22Rv1 (cell line): Measurements from ENCODE around the gene NOD1.

Experiments used
- H3K27ac ChIP-seq: fragments of 450-650 bp; 2 replicates; pipeline ENCODE4 v1.5.1; 2017
- CTCF ChIP-seq: fragments of 450-650 bp; IDR thresholded peaks from 2 replicates; pipeline ENCODE4 v1.5.1; 2017; ENCODE audit warnings: mild to moderate bottlenecking
- ZFX ChIP-seq: fragments of 450-650 bp; IDR thresholded peaks from 2 replicates; pipeline ENCODE4 v1.6.1; 2017; ENCODE audit warnings: antibody characterized with exemption, borderline replicate concordance

The NOD1 gene

DNA sequence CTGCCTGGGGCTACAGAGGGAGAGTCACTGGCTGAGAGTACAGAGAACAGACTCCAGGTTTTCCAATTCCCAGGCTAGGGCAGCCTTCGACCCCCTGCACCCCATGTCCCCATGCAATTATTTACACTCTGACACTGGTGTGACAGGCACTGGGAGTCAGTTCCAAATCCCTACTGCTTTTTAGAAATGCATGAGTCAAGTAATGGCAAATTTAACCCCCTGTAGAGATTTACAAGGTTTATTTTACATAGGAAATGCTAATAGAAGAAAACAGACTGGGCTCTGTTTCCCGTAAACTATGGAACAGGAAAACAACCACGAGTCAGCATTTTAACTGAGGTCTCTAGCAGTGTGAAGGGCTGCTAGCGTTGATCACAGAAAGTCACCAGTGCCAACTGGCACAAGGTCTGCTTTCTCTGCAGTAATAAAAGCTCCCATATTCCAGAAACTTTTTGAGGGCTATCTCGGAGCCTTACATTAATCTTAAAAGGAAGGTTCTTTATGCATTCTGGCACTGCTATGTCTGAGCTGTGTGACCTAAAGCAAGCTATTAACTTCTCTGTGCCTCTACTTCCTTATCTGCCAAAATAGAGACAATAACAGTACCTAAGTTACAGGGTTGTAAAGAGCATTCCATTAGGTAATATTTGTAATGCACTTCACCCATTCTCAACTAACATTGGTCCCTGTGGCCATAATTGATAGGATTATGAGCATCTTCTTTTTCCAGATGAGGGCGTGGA, 28.2 kb downstream of the NOD1 start:
- no peak for TF ChIP-seq CTCF
- no peak for TF ChIP-seq ZFX
- no peak overlapping the region for H3K27ac ChIP-seq

DNA sequence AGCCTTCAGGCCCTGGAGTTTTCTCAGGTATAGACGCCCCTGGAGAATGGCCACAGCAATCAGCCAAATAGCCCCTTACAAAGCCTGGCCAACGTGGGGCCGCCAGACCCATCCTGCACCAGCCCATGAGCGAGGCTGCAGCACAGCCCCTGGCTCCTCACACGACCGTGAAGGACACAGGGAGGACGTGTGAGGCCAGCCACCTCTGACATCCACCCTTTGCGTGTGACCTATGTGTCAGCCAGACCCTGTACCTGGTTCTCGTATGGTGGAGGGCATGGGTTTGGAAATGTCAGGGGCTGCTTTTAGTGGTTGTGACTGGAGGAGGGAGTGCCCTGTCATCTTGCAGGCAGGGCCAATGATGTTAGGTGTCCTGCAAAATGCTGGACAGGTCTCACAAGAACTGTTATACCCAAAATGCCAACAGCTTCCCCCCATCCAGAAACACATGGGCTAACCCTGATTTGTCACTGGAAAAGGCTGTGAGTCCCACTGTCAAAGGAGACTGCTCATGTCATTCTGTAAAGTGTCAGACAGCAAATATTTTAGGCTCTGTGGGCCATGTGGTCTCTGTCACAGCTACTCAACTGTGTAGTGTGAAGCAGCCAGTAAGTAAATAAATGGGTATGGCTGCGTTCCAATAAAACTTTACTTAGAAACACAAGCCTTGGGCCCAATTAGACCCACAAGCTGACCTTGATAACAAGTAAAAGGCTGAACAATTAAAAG, 30.0 kb downstream of the NOD1 start:
- no peak overlapping the region for H3K27ac ChIP-seq
- no peak for TF ChIP-seq ZFX
- TF ChIP-seq CTCF = no peak

GRCh38 chr7:30447466-30447865, 31.1 kb downstream of the NOD1 start:
- no peak for TF ChIP-seq CTCF
- TF ChIP-seq ZFX = no peak
- no peak overlapping the region for H3K27ac ChIP-seq

GRCh38 chr7:30446266-30446665, 32.3 kb downstream of the NOD1 start:
- no peak overlapping the region for H3K27ac ChIP-seq
- TF ChIP-seq ZFX (no peak), CTCF (no peak)

- no peak overlapping the region for H3K27ac ChIP-seq
- TF ChIP-seq ZFX (no peak), CTCF (no peak)
Measured at GRCh38 chr7:30445770-30446169, 32.8 kb downstream of the NOD1 start.

DNA sequence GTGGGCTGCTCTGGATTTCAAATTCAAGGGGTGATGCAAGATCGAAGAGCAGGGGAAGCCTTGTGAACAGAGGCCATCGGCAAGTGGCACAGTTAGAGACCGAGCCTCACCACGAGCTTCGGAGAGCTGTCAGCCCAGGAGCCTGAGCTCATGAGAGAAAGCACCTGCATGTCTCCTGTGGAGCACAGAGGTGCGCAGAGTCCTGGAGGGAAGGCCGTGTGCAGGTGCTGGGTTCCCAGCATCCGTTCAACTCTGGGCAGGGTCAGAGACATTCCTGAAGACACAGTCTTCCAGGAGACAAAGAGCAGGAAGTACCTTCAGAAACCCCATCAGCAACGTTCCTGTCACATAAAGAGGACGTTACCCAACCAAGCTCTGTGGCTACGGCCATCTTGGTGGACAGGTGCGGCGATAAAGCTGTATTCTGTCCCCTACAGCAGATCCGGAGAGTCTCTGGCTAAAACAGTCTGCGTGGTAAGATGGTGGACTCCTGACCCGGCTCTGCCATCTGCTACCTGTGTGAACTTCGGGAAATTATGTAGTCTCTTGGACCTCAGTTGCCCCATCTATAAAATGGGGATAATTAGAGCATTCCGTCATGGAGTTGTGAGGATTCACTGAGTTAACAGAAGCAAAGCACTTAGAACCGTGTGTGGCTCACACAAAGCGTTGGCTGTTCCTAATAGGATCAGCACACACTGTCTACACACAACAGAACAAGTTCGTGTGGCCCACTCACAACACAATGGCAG, 40.6 kb downstream of the NOD1 start:
- H3K27ac ChIP-seq = no peak overlapping the region
- TF ChIP-seq ZFX (no peak), CTCF (no peak)
